HepG2 (cell line): ENCODE measurements around the gene TCOF1. TPM values are rescaled to one million over a fixed set of nuclear protein-coding genes. Genes with fewer than 3 reads are reported as not detected.

Experiments
- AGO2 ChIP-seq: fragments of 200-400 bp; formaldehyde crosslinking; optimal IDR thresholded peaks from 2 replicates; pipeline ENCODE3; 2017; ENCODE audit warnings: mild to moderate bottlenecking, low read depth, low read length, moderate library complexity
- FLYWCH1 ChIP-seq: sonication (generic); formaldehyde crosslinking; IDR thresholded peaks from 2 replicates; pipeline ENCODE4 v1.8.1; 2023; ENCODE audit warnings: mild to moderate bottlenecking, missing genetic modification reagents
- FOXA3 ChIP-seq: IDR thresholded peaks from 2 replicates; pipeline ENCODE4 v1.6.1; 2016; ENCODE audit warnings: missing genetic modification reagents, missing compliant biosample characterization
- HNRNPUL1 ChIP-seq: fragments of 200-400 bp; formaldehyde crosslinking; IDR thresholded peaks from 2 replicates; pipeline ENCODE4 v1.6.1; 2017; ENCODE audit warnings: low read depth, mild to moderate bottlenecking, low read length, moderate library complexity
- ISL2 ChIP-seq: sonication (generic); formaldehyde crosslinking; IDR thresholded peaks from 2 replicates; pipeline ENCODE4 v1.5.0; 2020; ENCODE audit warnings: missing genetic modification reagents
- MAZ ChIP-seq, 2 experiments: sonication (generic) in 1 of 2; formaldehyde crosslinking in 1 of 2; IDR thresholded peaks; 2 replicates each; pipeline versions ENCODE4 v1.5.0 to v1.6.1; 2012 to 2020; ENCODE audit warnings: low read depth in 2 of 2, mild to moderate bottlenecking in 2 of 2, borderline replicate concordance in 1 of 2, improper control_type of control experiment in 1 of 2, low read length in 1 of 2, missing genetic modification reagents in 1 of 2, moderate library complexity in 1 of 2
- NCOA5 ChIP-seq: sonication (generic); formaldehyde crosslinking; IDR thresholded peaks from 2 replicates; pipeline ENCODE4 v1.4.0; 2020; ENCODE audit warnings: missing genetic modification reagents
- PCBP2 ChIP-seq: fragments of 200-400 bp; formaldehyde crosslinking; optimal IDR thresholded peaks from 2 replicates; pipeline ENCODE3; 2018; ENCODE audit warnings: low read length, low read depth; ENCODE audit not compliant: poor library complexity, severe bottlenecking
- POGK ChIP-seq: sonication (generic); formaldehyde crosslinking; conservative IDR thresholded peaks from 2 replicates; pipeline ENCODE4 v1.8.0; 2022; ENCODE audit warnings: mild to moderate bottlenecking, moderate library complexity, missing genetic modification reagents
- ZC3H13 ChIP-seq: sonication (generic); formaldehyde crosslinking; IDR thresholded peaks from 2 replicates; pipeline ENCODE4 v1.8.1; 2023; ENCODE audit warnings: mild to moderate bottlenecking, missing genetic modification reagents, moderate library complexity
- ZNF121 ChIP-seq: sonication (generic); formaldehyde crosslinking; IDR thresholded peaks from 2 replicates; pipeline ENCODE4 v1.5.0; 2020; ENCODE audit warnings: mild to moderate bottlenecking, missing genetic modification reagents
- ZNF44 ChIP-seq: sonication (generic); formaldehyde crosslinking; IDR thresholded peaks from 2 replicates; pipeline ENCODE4 v1.5.1; 2020; ENCODE audit warnings: mild to moderate bottlenecking, missing genetic modification reagents
- ZNF761 ChIP-seq: sonication (generic); formaldehyde crosslinking; conservative IDR thresholded peaks from 2 replicates; pipeline ENCODE4 v1.4.0; 2020; ENCODE audit warnings: mild to moderate bottlenecking, missing genetic modification reagents
- polyA plus RNA-seq, 8 experiments: library from polyadenylated mRNA; depleted of rRNA in 3 of 8; stranded (reverse) in 7 of 8; unstranded in 1 of 8; fragments of >200 nt; fragmentation: Illumina TruSeq in 4 of 8; extraction: Trizol in 4 of 8; gene quantifications; 2 replicates each; pipeline versions ENCODE4 v1.2.1 to v1.2.3, GENCODE V29; 2011 to 2016; ENCODE audit warnings: low read depth in 4 of 8, missing spikeins in 1 of 8, mixed read lengths in 1 of 8; ENCODE audit not compliant: insufficient read depth in 1 of 8
- total RNA-seq, 5 experiments: library from RNA; depleted of rRNA; stranded (reverse); fragments of >200 nt; fragmentation: Illumina TruSeq; extraction: Trizol; gene quantifications; 2 replicates each; pipeline ENCODE4 v1.2.3, GENCODE V29; 2016; ENCODE audit warnings: low read depth in 1 of 5

TCOF1 gene
- total and polyA plus RNA-seq, 2 of the 13 experiments (the other 11 are each of a cell fraction or from before 2014, with no cell fraction given): 10.1 to 41.6 TPM

- TF ChIP-seq ZNF761 (CRISPR knock-in tag) (no peak), FLYWCH1 (CRISPR knock-in tag) (no peak), MAZ (IDR thresholded peaks at IDR 0.05; ENCODE audit: borderline replicate concordance, low read depth, low read length) (no peak), MAZ (CRISPR knock-in tag; IDR thresholded peaks at IDR 0.05; ENCODE audit: low read depth) (no peak), ZNF44 (CRISPR knock-in tag) (no peak), ZNF121 (CRISPR knock-in tag) (no peak), POGK (CRISPR knock-in tag) (no peak), ISL2 (no peak), HNRNPUL1 (no peak), FOXA3 (no peak), AGO2 (peak; percentile 60), NCOA5 (no peak), PCBP2 (no peak), ZC3H13 (CRISPR knock-in tag) (0 out of 2 replicates have a peak, but pooled peaks have one; percentile 25)
Observed at GRCh38 chr5:150441813-150442698, 84.6 kb downstream of the TCOF1 start (continued).
